ENCODE results near the gene PDCD10.

The PDCD10 gene

GRCh38 chr3:167673221-167673620 lies 61.5 kb downstream of the PDCD10 start:
- no peak for DNase-seq (ENCODE audit: low read depth)

GRCh38 chr3:167671878-167672427 lies 62.7 kb downstream of the PDCD10 start:
- DNase-seq (ENCODE audit: low read depth): no peak

- no peak for DNase-seq (ENCODE audit: low read depth)
Measured at GRCh38 chr3:167669699-167670098, 65.0 kb downstream of the PDCD10 start.

- no peak for DNase-seq (ENCODE audit: low read depth)
Measured at GRCh38 chr3:167668651-167669050, 66.0 kb downstream of the PDCD10 start.

- no peak for DNase-seq (ENCODE audit: low read depth)
Measured at GRCh38 chr3:167666563-167666962, 68.1 kb downstream of the PDCD10 start.

GRCh38 chr3:167662919-167663400 lies 71.7 kb downstream of the PDCD10 start:
- DNase-seq (ENCODE audit: low read depth): no peak

GRCh38 chr3:167657684-167658225 lies 76.9 kb downstream of the PDCD10 start:
- no peak for DNase-seq (ENCODE audit: low read depth)

- no peak for DNase-seq (ENCODE audit: low read depth)
Measured at GRCh38 chr3:167656821-167657220, 77.9 kb downstream of the PDCD10 start.

GRCh38 chr3:167653760-167654159 lies 80.9 kb downstream of the PDCD10 start, which contains the start of gene WDR49:
Gene WDR49, minus strand, starts transcription at chr3:167653942. Its CDS starts 517 bp downstream, at chr3:167653425.
- DNase-seq (ENCODE audit: low read depth): no peak

GRCh38 chr3:167653155-167653554 lies 81.5 kb downstream of the PDCD10 start:
- DNase-seq (ENCODE audit: low read depth): no peak

- no peak for DNase-seq (ENCODE audit: low read depth)
Measured at GRCh38 chr3:167651826-167652225, 82.9 kb downstream of the PDCD10 start.

- no peak for DNase-seq (ENCODE audit: low read depth)
Measured at GRCh38 chr3:167650459-167650858, 84.2 kb downstream of the PDCD10 start.

GRCh38 chr3:167649746-167650145 lies 84.9 kb downstream of the PDCD10 start:
- DNase-seq (ENCODE audit: low read depth): no peak

- no peak for DNase-seq (ENCODE audit: low read depth)
Measured at GRCh38 chr3:167644611-167645010, 90.1 kb downstream of the PDCD10 start.
